GM18508 (cell line): ENCODE data around the gene FRMD4A.

Experiments
- ATAC-seq: cut with Tn5 transposase; IDR thresholded peaks from one replicate; pipeline ENCODE4 v1.9.1; 2021; ENCODE audit warnings: moderate number of reproducible peaks; ENCODE audit not compliant: insufficient read depth, unreplicated experiment

FRMD4A gene

DNA sequence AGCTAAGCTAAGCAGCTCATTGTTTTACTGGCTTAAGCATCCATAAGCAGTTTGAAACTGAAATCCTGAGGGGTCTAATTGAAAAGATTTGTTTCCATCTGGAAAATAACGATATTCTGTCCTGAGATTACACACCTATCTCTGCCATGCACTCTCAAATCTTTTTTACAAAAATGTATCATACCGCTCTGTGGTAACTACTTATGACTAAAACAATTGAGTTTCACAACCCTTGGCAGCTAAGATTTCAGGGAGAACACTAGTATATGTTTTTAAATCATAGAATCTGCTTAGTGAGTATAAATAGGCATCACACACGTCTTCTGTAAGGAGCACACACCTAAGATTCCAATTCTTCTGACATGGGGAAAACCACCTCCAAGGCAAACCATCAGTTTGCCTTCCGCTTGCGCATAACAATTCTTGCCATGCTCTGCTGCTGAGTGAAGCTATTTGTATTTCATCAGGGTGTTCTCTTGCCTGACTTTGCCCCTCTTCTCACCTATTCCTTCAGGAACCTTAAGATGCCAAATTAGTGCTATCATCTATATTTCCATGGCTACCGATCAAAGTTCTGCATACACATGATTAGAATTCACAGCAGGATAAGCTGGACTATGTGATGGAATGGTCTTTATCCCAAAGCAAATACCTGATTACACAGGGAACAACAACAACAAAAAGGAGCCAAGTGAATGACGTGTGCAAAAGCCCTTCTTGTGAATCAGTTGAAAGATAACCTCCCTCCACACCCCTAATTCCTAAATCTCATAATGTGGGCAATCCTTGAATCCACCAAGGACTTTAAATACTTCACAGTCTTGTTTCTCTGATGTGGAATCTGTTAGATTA, 703.0 kb downstream of the FRMD4A start:
- no peak for ATAC-seq

- no peak for ATAC-seq
Observed at GRCh38 chr10:13624630-13625029, 706.1 kb downstream of the FRMD4A start.

DNA sequence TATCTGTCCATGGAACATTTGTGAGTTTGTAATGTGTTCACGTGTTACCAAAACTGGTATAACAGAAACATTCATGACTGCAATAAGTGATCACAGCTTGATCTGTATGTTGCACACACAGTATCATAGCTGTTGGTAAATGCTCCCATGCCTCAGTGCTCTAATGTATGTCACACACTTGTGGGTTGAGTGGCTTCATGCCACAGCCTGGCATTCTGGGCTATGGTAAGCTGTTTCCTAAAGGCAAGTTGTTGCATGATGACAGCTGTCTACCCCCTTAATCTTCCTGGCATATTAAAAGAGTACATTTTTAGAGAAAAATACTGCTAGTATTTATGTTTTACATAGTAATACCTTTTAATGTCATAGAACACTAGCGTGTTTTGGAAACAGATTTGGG, 708.8 kb downstream of the FRMD4A start:
- ATAC-seq = no peak

DNA sequence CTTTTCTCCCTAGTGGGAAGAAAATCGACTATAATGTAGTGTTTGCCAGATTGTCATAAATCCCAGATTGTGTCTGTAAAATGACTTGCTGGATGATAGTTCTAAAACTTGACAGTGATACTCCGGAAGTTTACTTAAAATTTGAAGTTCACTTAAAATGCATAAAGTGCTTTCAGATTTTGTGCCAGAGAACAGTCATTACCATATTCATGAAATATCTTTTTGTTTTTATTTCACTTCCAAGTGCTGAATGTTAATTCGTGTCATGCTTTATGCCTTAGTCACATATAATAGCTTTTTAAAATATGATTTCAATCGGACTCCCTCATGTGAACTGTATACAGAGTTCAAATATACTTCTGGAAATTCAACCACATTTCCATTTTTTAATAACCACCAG, 713.6 kb downstream of the FRMD4A start:
- ATAC-seq = no peak

GRCh38 chr10:13615650-13616300, 714.9 kb downstream of the FRMD4A start:
- ATAC-seq = no peak

DNA sequence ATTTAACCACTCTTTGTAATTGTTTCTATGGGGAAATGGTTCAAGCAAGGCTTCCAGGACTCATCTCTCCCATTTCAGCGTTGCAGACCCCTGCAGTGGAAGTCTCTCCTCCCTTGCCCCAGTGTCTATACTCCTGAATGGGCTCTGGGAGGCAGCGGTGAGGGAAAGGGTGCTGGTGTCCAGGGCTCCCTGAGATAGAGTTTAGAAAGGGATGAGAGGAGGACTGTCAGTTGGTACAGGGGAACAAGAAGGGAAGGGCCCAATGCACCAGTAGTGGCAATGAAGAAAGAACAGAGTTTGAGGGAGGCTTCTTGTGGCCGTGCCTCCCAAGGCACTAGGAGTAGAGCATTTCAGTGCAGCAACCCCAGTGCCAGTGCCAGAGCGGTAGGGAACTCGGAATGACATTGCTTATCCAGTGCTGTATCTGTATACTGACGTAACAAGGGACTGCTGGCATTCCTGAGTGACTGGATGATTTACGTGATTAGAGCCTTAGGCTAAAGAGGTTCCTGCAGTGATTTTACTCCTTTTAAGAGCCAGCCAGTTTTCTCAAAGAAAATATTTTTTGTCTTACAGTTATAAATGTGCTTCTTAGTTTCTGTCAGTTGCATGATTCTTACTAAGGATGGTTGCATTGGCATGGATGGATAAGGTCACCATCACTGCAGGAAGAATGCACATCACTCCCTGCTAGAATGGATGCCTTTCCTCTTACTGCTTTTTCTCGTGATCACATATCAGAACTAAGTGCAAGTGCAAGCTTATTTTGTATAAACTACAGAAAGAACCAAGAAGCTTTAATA, 716.0 kb downstream of the FRMD4A start:
- no peak for ATAC-seq

DNA sequence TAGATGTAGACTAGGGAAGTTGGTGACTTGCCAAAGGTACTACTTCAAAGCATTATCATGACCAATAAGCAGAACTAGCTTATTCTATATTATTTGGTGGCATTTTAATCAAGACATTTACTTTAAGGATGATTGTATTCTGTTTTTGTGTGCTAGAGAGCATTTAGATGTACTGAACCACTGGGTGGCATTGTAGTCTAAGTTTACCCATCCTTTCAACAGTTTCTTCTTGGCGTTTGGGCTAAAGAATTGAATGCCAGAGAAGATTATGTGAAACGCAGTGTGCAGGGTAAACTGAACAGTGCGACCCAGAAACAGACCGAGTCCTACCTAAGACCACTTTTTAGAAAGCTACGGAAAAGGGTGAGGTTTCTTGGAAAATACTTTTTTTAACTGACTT, 717.2 kb downstream of the FRMD4A start:
- ATAC-seq = no peak

GRCh38 chr10:13612654-13613373, 717.9 kb downstream of the FRMD4A start:
- no peak for ATAC-seq

DNA sequence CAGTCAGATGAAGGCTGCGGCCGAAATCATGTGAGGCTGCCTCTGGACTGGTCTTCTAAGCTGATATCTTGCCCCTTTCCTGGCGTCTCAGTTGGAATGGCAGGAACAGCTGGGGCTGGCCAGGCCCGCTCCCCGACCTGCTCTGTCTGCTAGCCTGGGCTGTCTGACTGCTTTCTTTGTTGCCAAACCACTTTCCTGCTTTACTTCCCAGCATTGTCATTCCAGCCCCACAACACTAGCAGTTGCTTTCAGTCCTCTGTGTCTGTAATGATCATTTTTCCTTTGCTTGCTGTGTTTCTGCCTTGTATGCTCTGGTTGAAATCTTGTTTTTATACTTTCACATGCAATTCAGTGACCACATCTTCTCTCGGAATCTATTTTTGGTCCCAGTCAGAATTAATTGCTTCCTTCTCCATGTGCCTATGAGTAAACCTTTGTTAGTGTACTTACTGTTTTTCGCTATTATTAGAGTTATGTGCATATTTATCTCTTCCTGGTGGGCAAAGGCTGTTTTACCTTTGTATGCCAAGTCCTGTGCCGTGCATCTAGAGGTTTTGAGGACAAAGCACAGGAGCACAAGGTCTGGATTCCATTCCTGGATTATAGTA, 722.4 kb downstream of the FRMD4A start:
- no peak for ATAC-seq

GRCh38 chr10:13604357-13605040, 726.2 kb downstream of the FRMD4A start:
- no peak for ATAC-seq

- no peak for ATAC-seq
Observed at GRCh38 chr10:13597909-13598308, 732.8 kb downstream of the FRMD4A start.

DNA sequence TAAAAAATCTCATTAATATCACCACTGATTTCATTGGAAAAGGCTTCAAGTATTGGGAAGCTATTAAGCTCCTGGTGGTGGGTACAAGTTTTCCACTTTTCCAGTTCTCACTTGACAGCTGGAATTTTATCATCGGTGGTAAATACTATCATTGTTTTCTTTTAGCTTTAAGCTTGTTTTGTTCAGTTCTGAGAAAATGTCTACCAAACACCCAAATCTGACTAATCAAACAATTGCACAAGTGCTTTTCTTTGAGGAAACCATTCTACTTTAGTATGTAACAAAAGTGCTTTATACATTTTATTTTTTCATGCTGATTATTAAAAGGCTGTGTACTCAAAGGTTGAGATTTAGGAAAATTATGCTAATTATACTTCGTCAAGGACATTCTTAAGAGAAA, 736.1 kb downstream of the FRMD4A start:
- ATAC-seq = no peak
